Sciatic nerve (tissue), 2 donors: ENCODE results near the gene PLCL2. TPM values are rescaled to one million over a fixed set of nuclear protein-coding genes. Genes with fewer than 3 reads are reported as not detected.

Experiments
- ATAC-seq: fragments of 200-7000 bp; cut with Tn5 transposase; one replicate; pipeline ENCODE4 v1.9.1; 2020; ENCODE audit warnings: mild to moderate bottlenecking, moderate library complexity
- DNase-seq: peaks from one replicate; pipeline ENCODE4 v3.0.0-alpha.2; 2020; ENCODE audit warnings: low spot score
- intact Hi-C: fragments of 100-400 bp; cut with DNase I; formaldehyde crosslinking; loops from one replicate; pipeline ENCODE4 v1.14.2; 2022
- total RNA-seq: library from RNA; stranded (reverse); fragmentation: NEBNext Ultra II Directional; extraction: Animal tissue kit (Norgen Biotek cat#: 25700); gene quantifications from one replicate; pipeline ENCODE4 v1.2.1, GENCODE V29; 2021
- donor health status: DM: no; HTN: no; CAD: no.
- donor health status: DM: no; HTN: no; CAD: no.

PLCL2 gene
- total RNA-seq, 1 donor from 2014 or later: 33.5 TPM

- intact Hi-C loops: no loop called here
- DNase-seq: no peak
- no peak for ATAC-seq
Observed at GRCh38 chr3:17027318-17027717, 142.6 kb downstream of the PLCL2 start.

GRCh38 chr3:17028363-17028762 lies 143.6 kb downstream of the PLCL2 start:
- intact Hi-C loops: no loop called here
- no peak for DNase-seq
- ATAC-seq: no peak

- intact Hi-C loops: no loop called here
- ATAC-seq (no peak), DNase-seq (no peak)
Observed at GRCh38 chr3:17030438-17030837, 145.7 kb downstream of the PLCL2 start.

GRCh38 chr3:17030956-17031652 lies 146.3 kb downstream of the PLCL2 start:
- DNase-seq (no peak), ATAC-seq (no peak)
- intact Hi-C loops: no loop called here

GRCh38 chr3:17032407-17033034 lies 147.8 kb downstream of the PLCL2 start:
- DNase-seq: no peak
- ATAC-seq: peak; percentile 80
- intact Hi-C loops: no loop called here

- no peak for ATAC-seq
- DNase-seq: no peak
- intact Hi-C loops: no loop called here
Observed at GRCh38 chr3:17033516-17034168, 148.9 kb downstream of the PLCL2 start.

GRCh38 chr3:17035033-17035432 lies 150.3 kb downstream of the PLCL2 start:
- ATAC-seq (no peak), DNase-seq (no peak)
- intact Hi-C loops: no loop called here

- no peak for ATAC-seq
- no peak for DNase-seq
- intact Hi-C loops: no loop called here
Observed at GRCh38 chr3:17035966-17036365, 151.2 kb downstream of the PLCL2 start.

- ATAC-seq: no peak
- intact Hi-C loops: no loop called here
Observed at GRCh38 chr3:17038141-17038540, 153.4 kb downstream of the PLCL2 start.

GRCh38 chr3:17038900-17039553 lies 154.3 kb downstream of the PLCL2 start:
- no peak for ATAC-seq
- no peak for DNase-seq
- intact Hi-C loops: no loop called here

More at GRCh38 chr3:17038141-17038540, 153.4 kb downstream of the PLCL2 start:
- no peak for DNase-seq

GRCh38 chr3:17039594-17039993 lies 154.8 kb downstream of the PLCL2 start:
- DNase-seq (no peak), ATAC-seq (no peak)
- intact Hi-C loops: no loop called here

- intact Hi-C loops: no loop called here
- ATAC-seq (no peak), DNase-seq (no peak)
Observed at GRCh38 chr3:17040322-17040989, 155.7 kb downstream of the PLCL2 start.

- intact Hi-C loops: no loop called here
- ATAC-seq: no peak
Observed at GRCh38 chr3:17040990-17041377, 156.2 kb downstream of the PLCL2 start.

GRCh38 chr3:17044855-17045254 lies 160.1 kb downstream of the PLCL2 start:
- intact Hi-C loops: no loop called here
- ATAC-seq: no peak
- DNase-seq: no peak

More at GRCh38 chr3:17040990-17041377, 156.2 kb downstream of the PLCL2 start:
- no peak for DNase-seq

- DNase-seq (no peak), ATAC-seq (no peak)
- intact Hi-C loops: no loop called here
Observed at GRCh38 chr3:17045705-17046104, 160.9 kb downstream of the PLCL2 start.

GRCh38 chr3:17046623-17047022 lies 161.9 kb downstream of the PLCL2 start:
- ATAC-seq (no peak), DNase-seq (no peak)
- intact Hi-C loops: no loop called here

GRCh38 chr3:17047162-17047561 lies 162.4 kb downstream of the PLCL2 start:
- DNase-seq (no peak), ATAC-seq (no peak)
- intact Hi-C loops: no loop called here

GRCh38 chr3:17047894-17048293 lies 163.1 kb downstream of the PLCL2 start:
- ATAC-seq (no peak), DNase-seq (no peak)
- intact Hi-C loops: no loop called here

GRCh38 chr3:17050071-17050470 lies 165.3 kb downstream of the PLCL2 start:
- no peak for ATAC-seq
- DNase-seq: no peak
- intact Hi-C loops: no loop called here
